HFFc6 (cell line): ENCODE results near the gene MPPED1. TPM values are rescaled to one million over a fixed set of nuclear protein-coding genes. Genes with fewer than 3 reads are reported as not detected.

ENCODE experiments used
- DNase-seq: peaks from one replicate; pipeline ENCODE4 v3.0.0-alpha.2; 2018
- H3K27ac Mint-ChIP-seq: 2 replicates; pipeline ENCODE4 v1.8.0; 2020; ENCODE audit warnings: mild to moderate bottlenecking, mixed read lengths
- H3K27me3 Mint-ChIP-seq: 2 replicates; pipeline ENCODE4 v1.8.0; 2021; ENCODE audit warnings: mild to moderate bottlenecking, moderate library complexity, mixed read lengths; ENCODE audit not compliant: insufficient read depth
- H3K36me3 Mint-ChIP-seq: 2 replicates; pipeline ENCODE4 v1.8.0; 2021; ENCODE audit warnings: low read depth, mixed read lengths
- H3K4me1 Mint-ChIP-seq: 2 replicates; pipeline ENCODE4 v1.8.0; 2020; ENCODE audit warnings: low read depth, mixed read lengths
- H3K4me3 Mint-ChIP-seq: 2 replicates; pipeline ENCODE4 v1.8.0; 2020; ENCODE audit warnings: mild to moderate bottlenecking, moderate library complexity, mixed read lengths
- H3K9me3 Mint-ChIP-seq: 2 replicates; pipeline ENCODE4 v1.8.0; 2020; ENCODE audit warnings: mild to moderate bottlenecking, mixed read lengths
- total RNA-seq, 6 experiments: library from RNA; stranded (reverse); fragmentation: NEBNext Ultra II Directional; extraction: Animal tissue kit (Norgen Biotek cat#: 25700); gene quantifications; 2 replicates in 1 of 6; 3 replicates in 5 of 6; pipeline ENCODE4 v1.2.3, GENCODE V29; 2021
- TF ChIP-seq, protein P1 (sequence below): fragments of 200-600 bp; sonication (generic); IDR thresholded peaks from 2 replicates; pipeline ENCODE4 v1.5.0; 2021; ENCODE audit warnings: antibody characterized with exemption, mild to moderate bottlenecking

The MPPED1 gene
- total RNA-seq, 6 experiments from 2014 or later = not detected

DNA sequence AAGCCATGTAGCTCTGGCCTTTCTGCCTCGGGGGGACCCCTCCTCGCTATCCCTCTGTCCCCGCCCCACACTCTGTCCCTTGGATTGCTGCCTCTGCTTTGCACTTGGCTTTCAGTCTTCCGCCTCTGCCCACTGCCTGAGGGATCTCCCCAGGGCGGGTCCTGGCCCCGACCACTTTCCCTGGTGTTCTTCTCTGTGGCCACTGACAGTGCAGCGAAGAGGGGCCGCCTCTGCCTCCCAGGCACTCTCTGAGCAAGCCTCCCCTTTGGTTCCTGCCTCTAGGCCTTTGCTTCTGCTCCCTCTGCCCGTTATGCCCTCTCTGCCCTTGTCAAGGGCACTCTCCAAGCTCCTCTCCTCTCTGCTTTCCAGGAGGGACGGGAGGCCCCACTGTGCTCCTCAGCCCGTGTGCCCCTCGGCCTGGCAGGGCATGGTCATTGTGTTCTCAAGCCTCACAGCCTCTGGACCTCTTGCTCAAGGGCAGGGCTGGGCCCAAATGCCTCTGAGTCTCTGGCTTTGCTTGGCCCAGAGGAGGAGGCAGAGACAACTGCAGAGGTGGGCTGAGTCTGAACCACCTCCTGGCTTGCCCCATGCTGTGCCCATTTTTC lies 5.5 kb upstream of the MPPED1 start:
- TF ChIP-seq, protein P1, sequence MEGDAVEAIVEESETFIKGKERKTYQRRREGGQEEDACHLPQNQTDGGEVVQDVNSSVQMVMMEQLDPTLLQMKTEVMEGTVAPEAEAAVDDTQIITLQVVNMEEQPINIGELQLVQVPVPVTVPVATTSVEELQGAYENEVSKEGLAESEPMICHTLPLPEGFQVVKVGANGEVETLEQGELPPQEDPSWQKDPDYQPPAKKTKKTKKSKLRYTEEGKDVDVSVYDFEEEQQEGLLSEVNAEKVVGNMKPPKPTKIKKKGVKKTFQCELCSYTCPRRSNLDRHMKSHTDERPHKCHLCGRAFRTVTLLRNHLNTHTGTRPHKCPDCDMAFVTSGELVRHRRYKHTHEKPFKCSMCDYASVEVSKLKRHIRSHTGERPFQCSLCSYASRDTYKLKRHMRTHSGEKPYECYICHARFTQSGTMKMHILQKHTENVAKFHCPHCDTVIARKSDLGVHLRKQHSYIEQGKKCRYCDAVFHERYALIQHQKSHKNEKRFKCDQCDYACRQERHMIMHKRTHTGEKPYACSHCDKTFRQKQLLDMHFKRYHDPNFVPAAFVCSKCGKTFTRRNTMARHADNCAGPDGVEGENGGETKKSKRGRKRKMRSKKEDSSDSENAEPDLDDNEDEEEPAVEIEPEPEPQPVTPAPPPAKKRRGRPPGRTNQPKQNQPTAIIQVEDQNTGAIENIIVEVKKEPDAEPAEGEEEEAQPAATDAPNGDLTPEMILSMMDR = no peak

DNA sequence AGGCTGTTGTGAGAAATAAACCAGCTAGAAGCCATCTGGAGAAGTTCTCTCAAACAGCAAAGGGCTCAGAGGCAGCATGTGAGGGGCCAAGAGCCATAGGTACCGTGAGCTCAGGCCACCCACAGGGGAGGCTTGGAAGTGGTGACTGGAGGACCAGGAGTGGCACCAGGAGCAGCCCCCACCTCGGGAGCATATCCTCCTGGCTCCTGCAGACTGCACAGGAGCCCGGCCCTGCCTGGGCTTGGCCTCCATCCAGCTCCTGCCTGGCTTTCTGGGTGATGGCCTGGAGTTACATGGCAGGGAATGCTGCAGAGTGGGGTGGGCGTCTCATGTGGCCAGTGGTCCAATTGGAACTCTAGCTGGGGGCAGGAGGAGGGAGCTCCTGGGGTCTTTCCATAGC lies 4.2 kb upstream of the MPPED1 start:
- H3K4me3 Mint-ChIP-seq = no peak overlapping the region
- H3K27me3 Mint-ChIP-seq = peaks cover 18% of the 10 kb centered on the region
- H3K27ac Mint-ChIP-seq = no peak overlapping the region
- H3K36me3 Mint-ChIP-seq = no peaks in the 10 kb centered on the region
- H3K9me3 Mint-ChIP-seq = no peaks in the 10 kb centered on the region
- H3K4me1 Mint-ChIP-seq = no peaks in the 10 kb centered on the region
- no peak for DNase-seq
- TF ChIP-seq, protein P1 = no peak

More for the DNA sequence above, 5.5 kb upstream of the MPPED1 start:
- DNase-seq = no peak
- no peak overlapping the region for H3K27ac Mint-ChIP-seq
- H3K9me3 Mint-ChIP-seq = peaks cover 2% of the 10 kb centered on the region; the same call in 1 of the 2 replicates
- H3K4me3 Mint-ChIP-seq = no peak overlapping the region
- H3K27me3 Mint-ChIP-seq = peaks cover 15% of the 10 kb centered on the region
- H3K4me1 Mint-ChIP-seq = no peaks in the 10 kb centered on the region
- H3K36me3 Mint-ChIP-seq = no peaks in the 10 kb centered on the region

DNA sequence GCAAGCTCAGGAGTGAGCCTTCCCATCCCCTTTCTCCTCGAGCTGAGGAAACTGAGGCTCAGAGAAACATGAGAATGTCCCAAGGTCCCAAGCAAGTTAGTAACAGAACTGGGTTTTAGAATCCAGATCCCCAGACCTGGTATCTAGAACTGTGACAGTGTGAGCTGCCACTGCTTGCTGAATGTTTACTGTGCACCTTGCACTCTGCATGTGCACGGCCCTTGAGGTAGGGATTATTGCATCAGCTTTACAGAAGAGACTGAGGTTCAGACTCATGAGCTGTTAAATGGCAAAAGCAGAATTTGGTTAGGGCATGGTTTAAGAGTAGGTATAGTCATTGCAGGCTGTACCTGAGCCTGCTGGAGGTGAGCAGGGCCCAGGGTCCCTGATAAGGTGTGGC lies 3.8 kb upstream of the MPPED1 start:
- Mint-ChIP-seq H3K36me3 (no peaks in the 10 kb centered on the region), H3K9me3 (no peaks in the 10 kb centered on the region), H3K27me3 (peaks cover 22% of the 10 kb centered on the region), H3K4me3 (no peak overlapping the region), H3K27ac (no peak overlapping the region), H3K4me1 (no peaks in the 10 kb centered on the region)
- TF ChIP-seq, protein P1 = no peak
- DNase-seq = no peak

DNA sequence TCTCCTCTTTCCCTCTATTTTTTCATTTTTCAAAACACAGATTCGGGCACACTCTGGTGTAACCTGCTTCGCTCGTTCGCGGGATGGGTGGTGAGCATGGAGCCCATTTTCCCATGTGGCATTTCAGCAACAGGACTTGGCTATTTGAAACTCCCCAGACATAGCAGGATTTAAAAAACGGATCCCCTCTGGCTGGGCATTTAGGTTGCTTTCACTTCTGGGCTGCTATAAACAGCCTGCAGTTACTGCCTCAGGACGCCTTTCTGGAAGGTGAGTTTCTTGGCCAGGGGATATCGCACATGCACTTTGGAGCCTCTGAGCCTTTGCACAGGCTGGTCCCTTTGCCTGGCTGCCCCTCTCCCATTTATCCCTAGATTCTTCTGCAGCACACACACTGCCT lies 2.8 kb upstream of the MPPED1 start:
- Mint-ChIP-seq H3K27ac (no peak overlapping the region), H3K9me3 (no peaks in the 10 kb centered on the region), H3K4me3 (no peak overlapping the region), H3K27me3 (peaks cover 31% of the 10 kb centered on the region), H3K4me1 (no peaks in the 10 kb centered on the region), H3K36me3 (no peaks in the 10 kb centered on the region)
- no peak for DNase-seq
- TF ChIP-seq, protein P1 = no peak

DNA sequence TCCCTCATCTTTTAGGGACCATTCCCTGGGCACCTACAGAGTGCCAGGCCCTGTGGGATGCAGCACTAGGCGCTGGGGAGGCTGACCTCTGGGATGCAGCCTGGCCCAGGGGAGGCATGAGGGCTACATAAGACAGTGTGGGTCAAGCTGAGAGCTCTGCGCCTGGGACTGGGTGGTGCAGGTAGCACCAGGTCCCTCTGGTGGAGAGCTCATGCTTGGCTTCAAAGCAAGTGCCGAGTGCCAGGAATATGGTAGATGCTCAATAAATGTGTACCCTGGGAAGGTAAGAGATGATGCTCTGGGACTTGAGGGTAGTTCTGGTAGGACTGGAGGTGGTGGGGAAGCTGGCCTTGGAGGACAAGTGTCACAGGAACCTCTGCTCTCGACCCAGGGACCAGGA lies 2.0 kb upstream of the MPPED1 start:
- Mint-ChIP-seq H3K27me3 (peaks cover 37% of the 10 kb centered on the region), H3K4me3 (no peak overlapping the region)
- TF ChIP-seq, protein P1 = no peak

More for the DNA sequence above, 2.0 kb upstream of the MPPED1 start:
- no peaks in the 10 kb centered on the region for H3K4me1 Mint-ChIP-seq
- H3K9me3 Mint-ChIP-seq = no peaks in the 10 kb centered on the region
- no peak for DNase-seq
- no peak overlapping the region for H3K27ac Mint-ChIP-seq
- H3K36me3 Mint-ChIP-seq = no peaks in the 10 kb centered on the region
